OCI-LY3 (cell line): Measurements from ENCODE around the gene GOLGA2.

Experiments used
- H2AFZ ChIP-seq: fragments of 200-600, 300-600 bp; shearing (Covaris generic); 2 replicates; pipeline ENCODE4 v1.6.0; 2014; ENCODE audit warnings: antibody characterized with exemption, low read depth, low read length
- H3K27ac ChIP-seq: fragments of 200-600, 300-600 bp; sonication (generic); 2 replicates; pipeline ENCODE4 v1.5.1; 2014; ENCODE audit warnings: mild to moderate bottlenecking, low read length, moderate library complexity, mixed read lengths
- H3K27me3 ChIP-seq: fragments of 200-600, 300-600 bp; sonication (generic); 2 replicates; pipeline ENCODE4 v1.6.1; 2014; ENCODE audit warnings: low read depth, low read length, mixed read lengths
- H3K36me3 ChIP-seq: fragments of 200-600, 300-600 bp; sonication (generic); replicated peaks from 2 replicates; pipeline ENCODE3; 2014; ENCODE audit warnings: low read depth, low read length, mixed read lengths
- H3K4me1 ChIP-seq: fragments of 300-600, 200-600 bp; sonication (generic); 2 replicates; pipeline ENCODE4 v1.6.1; 2014; ENCODE audit warnings: low read length, mixed read lengths
- H3K4me2 ChIP-seq: fragments of 200-600, 300-600 bp; sonication (generic); 2 replicates; pipeline ENCODE4 v1.6.1; 2014; ENCODE audit warnings: low read length, mixed read lengths
- H3K4me3 ChIP-seq: fragments of 300-600, 200-600 bp; sonication (generic); 2 replicates; pipeline ENCODE4 v1.5.1; 2014; ENCODE audit warnings: antibody characterized with exemption, mild to moderate bottlenecking, low read length, moderate library complexity
- H3K79me2 ChIP-seq: fragments of 300-600, 200-600 bp; shearing (Covaris generic); 2 replicates; pipeline ENCODE4 v1.6.1; 2014; ENCODE audit warnings: mild to moderate bottlenecking, low read length, mixed read lengths
- H3K9ac ChIP-seq: fragments of 300-600, 200-600 bp; shearing (Covaris generic); 2 replicates; pipeline ENCODE4 v1.6.0; 2014; ENCODE audit warnings: mild to moderate bottlenecking, low read length, moderate library complexity
- H3K9me3 ChIP-seq: fragments of 200-600, 300-600 bp; shearing (Covaris generic); 2 replicates; pipeline ENCODE4 v1.6.1; 2014; ENCODE audit warnings: low read length, mixed read lengths; ENCODE audit not compliant: insufficient read depth
- H4K20me1 ChIP-seq: fragments of 200-600, 300-600 bp; sonication (generic); 2 replicates; pipeline ENCODE4 v1.6.1; 2016; ENCODE audit warnings: low read length, mixed read lengths; ENCODE audit not compliant: insufficient read depth
- EZH2phosphoT487 ChIP-seq: fragments of 200-600 bp; shearing (Covaris generic); IDR thresholded peaks from 2 replicates; pipeline ENCODE4 v1.6.1; 2018; ENCODE audit warnings: antibody characterized with exemption, mixed run types, low read depth
- TF ChIP-seq, protein P1 (sequence below): fragments of 200-600, 300-600 bp; sonication (generic); IDR thresholded peaks from 2 replicates; pipeline ENCODE4 v1.5.1; 2014; ENCODE audit warnings: antibody characterized with exemption, low read length, low read depth

The GOLGA2 gene

DNA sequence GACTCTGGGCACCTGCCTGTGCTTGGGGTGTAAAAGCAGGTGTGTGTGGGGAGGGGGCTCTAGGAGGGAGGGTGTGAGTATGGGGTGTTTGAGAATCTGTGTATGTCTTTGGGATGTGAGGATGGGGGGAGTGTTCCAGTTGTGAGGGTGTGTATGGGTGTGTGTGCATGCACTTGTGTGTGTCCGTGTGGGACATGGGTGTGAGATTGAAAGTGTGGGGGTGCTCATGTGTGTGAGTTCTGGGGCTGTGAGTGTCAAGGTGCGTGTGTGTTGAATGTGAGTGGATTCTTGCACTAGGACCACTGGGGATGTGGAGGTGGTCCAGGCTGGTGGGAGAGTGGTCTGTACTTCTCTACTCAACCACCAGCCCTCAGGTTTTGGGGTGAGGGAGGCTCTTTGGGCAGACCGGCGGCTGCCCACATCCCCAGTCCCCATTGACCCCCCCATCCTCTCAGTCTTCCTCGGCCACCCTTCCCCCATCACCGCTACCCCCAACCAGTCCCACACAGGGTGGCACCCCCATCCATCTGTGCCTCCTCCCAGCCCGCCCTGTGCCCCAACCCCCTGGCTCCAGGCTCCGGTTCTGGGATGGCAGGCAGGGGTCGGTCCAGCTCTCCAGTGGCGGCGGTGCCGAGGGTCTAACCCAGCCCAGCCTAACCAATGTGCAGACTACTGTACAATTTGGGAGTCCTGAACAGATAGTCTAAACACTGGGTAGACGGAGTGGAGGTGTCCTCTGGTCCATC lies 31.5 kb downstream of the GOLGA2 start:
- Histone ChIP-seq H3K4me3 (peak overlapping the region; percentile 71), H3K36me3 (no peaks in the 10 kb centered on the region)

GRCh38 chr9:128243215-128244018 lies 32.4 kb downstream of the GOLGA2 start:
- Histone ChIP-seq H3K4me2 (no peak overlapping the region), H3K4me3 (no peak overlapping the region), H3K9me3 (no peaks in the 10 kb centered on the region), H3K36me3 (no peaks in the 10 kb centered on the region), H3K79me2 (no peaks in the 10 kb centered on the region), H2AFZ (no peak overlapping the region), H3K27ac (no peak overlapping the region), H3K9ac (no peak overlapping the region), H3K4me1 (peaks cover 18% of the 10 kb centered on the region), H3K27me3 (no peaks in the 10 kb centered on the region), H4K20me1 (no peaks in the 10 kb centered on the region)
- TF ChIP-seq EZH2phosphoT487, result no peak
- TF ChIP-seq, protein P1, sequence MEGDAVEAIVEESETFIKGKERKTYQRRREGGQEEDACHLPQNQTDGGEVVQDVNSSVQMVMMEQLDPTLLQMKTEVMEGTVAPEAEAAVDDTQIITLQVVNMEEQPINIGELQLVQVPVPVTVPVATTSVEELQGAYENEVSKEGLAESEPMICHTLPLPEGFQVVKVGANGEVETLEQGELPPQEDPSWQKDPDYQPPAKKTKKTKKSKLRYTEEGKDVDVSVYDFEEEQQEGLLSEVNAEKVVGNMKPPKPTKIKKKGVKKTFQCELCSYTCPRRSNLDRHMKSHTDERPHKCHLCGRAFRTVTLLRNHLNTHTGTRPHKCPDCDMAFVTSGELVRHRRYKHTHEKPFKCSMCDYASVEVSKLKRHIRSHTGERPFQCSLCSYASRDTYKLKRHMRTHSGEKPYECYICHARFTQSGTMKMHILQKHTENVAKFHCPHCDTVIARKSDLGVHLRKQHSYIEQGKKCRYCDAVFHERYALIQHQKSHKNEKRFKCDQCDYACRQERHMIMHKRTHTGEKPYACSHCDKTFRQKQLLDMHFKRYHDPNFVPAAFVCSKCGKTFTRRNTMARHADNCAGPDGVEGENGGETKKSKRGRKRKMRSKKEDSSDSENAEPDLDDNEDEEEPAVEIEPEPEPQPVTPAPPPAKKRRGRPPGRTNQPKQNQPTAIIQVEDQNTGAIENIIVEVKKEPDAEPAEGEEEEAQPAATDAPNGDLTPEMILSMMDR, result no peak

More for the DNA sequence above, 31.5 kb downstream of the GOLGA2 start:
- H3K4me1 ChIP-seq, result peaks cover 18% of the 10 kb centered on the region
- TF ChIP-seq, protein P1, result no peak
- TF ChIP-seq EZH2phosphoT487, result no peak
- H4K20me1 ChIP-seq, result no peaks in the 10 kb centered on the region
- no peak overlapping the region for H3K27ac ChIP-seq
- no peaks in the 10 kb centered on the region for H3K79me2 ChIP-seq
- no peaks in the 10 kb centered on the region for H3K27me3 ChIP-seq
- peak overlapping the region; percentile 98 for H2AFZ ChIP-seq
- H3K9ac ChIP-seq, result peak overlapping the region; percentile 62
- no peaks in the 10 kb centered on the region for H3K9me3 ChIP-seq
- H3K4me2 ChIP-seq, result peak overlapping the region; percentile 69

- Histone ChIP-seq H3K9ac (no peak overlapping the region), H3K36me3 (no peaks in the 10 kb centered on the region), H3K4me3 (no peak overlapping the region), H2AFZ (no peak overlapping the region), H3K27me3 (no peaks in the 10 kb centered on the region), H4K20me1 (no peaks in the 10 kb centered on the region), H3K27ac (no peak overlapping the region), H3K79me2 (no peaks in the 10 kb centered on the region), H3K9me3 (no peaks in the 10 kb centered on the region), H3K4me1 (peaks cover 18% of the 10 kb centered on the region), H3K4me2 (no peak overlapping the region)
- TF ChIP-seq, protein P1, result no peak
Observed at GRCh38 chr9:128242828-128243214, 33.0 kb downstream of the GOLGA2 start.

GRCh38 chr9:128242124-128242523 lies 33.7 kb downstream of the GOLGA2 start:
- Histone ChIP-seq H3K27ac (no peak overlapping the region), H3K4me1 (peaks cover 18% of the 10 kb centered on the region), H3K79me2 (no peaks in the 10 kb centered on the region), H3K9ac (no peak overlapping the region), H3K36me3 (no peaks in the 10 kb centered on the region), H3K4me2 (no peak overlapping the region), H3K9me3 (no peaks in the 10 kb centered on the region), H4K20me1 (no peaks in the 10 kb centered on the region), H3K4me3 (no peak overlapping the region), H3K27me3 (no peaks in the 10 kb centered on the region), H2AFZ (no peak overlapping the region)
- TF ChIP-seq EZH2phosphoT487, result no peak
- TF ChIP-seq, protein P1, result no peak
